HK-2 (cell line): Measurements from ENCODE around the gene RBBP8NL.

Experiments used
- DNase-seq: peaks from one replicate; pipeline ENCODE4 v3.0.0-alpha.2; 2018; ENCODE audit not compliant: unreplicated experiment

Gene RBBP8NL

GRCh38 chr20:62420846-62421715 lies 6.3 kb downstream of the RBBP8NL start:
- DNase-seq: no peak

- DNase-seq: no peak
Observed at GRCh38 chr20:62419759-62420158, 7.6 kb downstream of the RBBP8NL start.

- DNase-seq: no peak
Observed at GRCh38 chr20:62418709-62419487, 8.4 kb downstream of the RBBP8NL start.

GRCh38 chr20:62417981-62418708 lies 9.2 kb downstream of the RBBP8NL start:
- DNase-seq: no peak

- no peak for DNase-seq
Observed at GRCh38 chr20:62416651-62417637, 10.4 kb downstream of the RBBP8NL start.

GRCh38 chr20:62415354-62416111 lies 11.8 kb downstream of the RBBP8NL start:
- no peak for DNase-seq

- no peak for DNase-seq
Observed at GRCh38 chr20:62413896-62414481, 13.3 kb downstream of the RBBP8NL start.

- DNase-seq: no peak
Observed at GRCh38 chr20:62413025-62413570, 14.2 kb downstream of the RBBP8NL start.

- DNase-seq: no peak
Observed at GRCh38 chr20:62412194-62413024, 14.9 kb downstream of the RBBP8NL start.

GRCh38 chr20:62411479-62412193 lies 15.7 kb downstream of the RBBP8NL start:
- DNase-seq: no peak

- no peak for DNase-seq
Observed at GRCh38 chr20:62410746-62411478, 16.4 kb downstream of the RBBP8NL start.

GRCh38 chr20:62409931-62410745 lies 17.2 kb downstream of the RBBP8NL start:
- peak; percentile 51 for DNase-seq

- no peak for DNase-seq
Observed at GRCh38 chr20:62409086-62409853, 18.1 kb downstream of the RBBP8NL start.

GRCh38 chr20:62408640-62409039 lies 18.7 kb downstream of the RBBP8NL start:
- no peak for DNase-seq

- no peak for DNase-seq
Observed at GRCh38 chr20:62408055-62408454, 19.3 kb downstream of the RBBP8NL start.
